ENCODE data around the gene FHIT.

Gene FHIT

GRCh38 chr3:61277411-61277810 lies 26.2 kb upstream of the FHIT start:
- H3K79me2 ChIP-seq (ENCODE audit: low read length), result no peaks in the 10 kb centered on the region
- H3K4me2 ChIP-seq (ENCODE audit: low read length), result peak overlapping the region; percentile 13
- H4K20me1 ChIP-seq (ENCODE audit: insufficient read depth, low read length), result no peaks in the 10 kb centered on the region
- H3K27me3 ChIP-seq (ENCODE audit: low read depth, low read length), result no peaks in the 10 kb centered on the region
- TF ChIP-seq EZH2phosphoT487 (IDR thresholded peaks at IDR 0.05; ENCODE audit: low read depth) (no peak), CTCF (IDR thresholded peaks at IDR 0.05; ENCODE audit: low read depth, low read length) (no peak)
- no peak overlapping the region for H3K4me3 ChIP-seq (ENCODE audit: low read length)
- no peak overlapping the region for H2AFZ ChIP-seq (ENCODE audit: low read depth, low read length)
- H3K27ac ChIP-seq (ENCODE audit: low read length), result no peak overlapping the region
- no peaks in the 10 kb centered on the region for H3K36me3 ChIP-seq (replicated peaks; ENCODE audit: low read depth, low read length)
- no peak overlapping the region for H3K9ac ChIP-seq (ENCODE audit: low read length)
- no peaks in the 10 kb centered on the region; the same call in 1 of the 2 replicates for H3K9me3 ChIP-seq (ENCODE audit: insufficient read depth, low read length)
- H3K4me1 ChIP-seq (ENCODE audit: low read length), result peaks cover 24% of the 10 kb centered on the region

DNA sequence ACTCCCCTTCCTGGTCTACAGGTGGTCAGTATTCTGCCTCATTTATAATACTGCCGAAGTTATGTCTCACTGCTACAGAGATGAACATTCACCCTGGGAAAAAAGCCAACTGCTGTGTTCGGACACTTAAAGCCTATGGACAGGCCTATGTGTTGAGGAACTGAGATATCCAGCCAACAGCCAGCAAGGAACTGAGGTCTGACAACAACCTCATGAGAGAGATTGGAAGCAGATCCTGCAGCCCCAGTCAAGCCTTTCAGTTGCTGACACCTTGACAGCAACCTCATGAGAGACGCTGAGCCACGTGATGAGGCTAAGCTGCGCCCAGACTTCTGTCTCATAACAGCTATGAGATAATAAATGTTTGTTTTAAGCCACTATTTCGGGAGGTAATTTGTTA lies 18.2 kb upstream of the FHIT start:
- H3K27me3 ChIP-seq (ENCODE audit: low read depth, low read length), result no peaks in the 10 kb centered on the region
- H3K79me2 ChIP-seq (ENCODE audit: low read length), result no peaks in the 10 kb centered on the region

DNA sequence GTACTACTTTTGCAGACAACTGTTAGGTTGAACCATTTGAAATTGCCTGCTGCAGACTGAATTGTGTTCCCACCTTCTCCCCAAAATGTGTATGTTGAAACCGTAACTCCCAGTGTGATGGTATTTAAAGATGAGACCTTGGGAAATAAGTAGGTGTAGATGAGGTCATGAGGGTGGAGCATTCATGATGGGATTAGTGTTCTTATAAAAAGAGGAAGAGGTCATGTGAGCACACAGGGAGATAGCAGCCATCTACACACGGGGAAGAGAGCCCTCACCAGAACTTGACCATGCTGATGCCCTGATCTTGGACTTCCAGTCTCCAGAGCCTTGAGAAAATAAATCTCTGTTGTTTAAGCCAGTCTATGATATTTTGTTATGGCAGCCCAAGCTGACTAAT lies 17.4 kb upstream of the FHIT start:
- Histone ChIP-seq H3K4me1 (ENCODE audit: low read length) (no peaks in the 10 kb centered on the region), H4K20me1 (ENCODE audit: insufficient read depth, low read length) (no peaks in the 10 kb centered on the region), H3K79me2 (ENCODE audit: low read length) (no peaks in the 10 kb centered on the region), H3K4me2 (ENCODE audit: low read length) (no peak overlapping the region), H3K36me3 (replicated peaks; ENCODE audit: low read depth, low read length) (no peaks in the 10 kb centered on the region), H2AFZ (ENCODE audit: low read depth, low read length) (no peak overlapping the region), H3K9me3 (ENCODE audit: insufficient read depth, low read length) (no peaks in the 10 kb centered on the region), H3K27ac (ENCODE audit: low read length) (no peak overlapping the region), H3K4me3 (ENCODE audit: low read length) (no peak overlapping the region), H3K9ac (ENCODE audit: low read length) (no peak overlapping the region), H3K27me3 (ENCODE audit: low read depth, low read length) (no peaks in the 10 kb centered on the region)
- TF ChIP-seq EZH2phosphoT487 (IDR thresholded peaks at IDR 0.05; ENCODE audit: low read depth) (no peak), CTCF (IDR thresholded peaks at IDR 0.05; ENCODE audit: low read depth, low read length) (no peak)

More for the DNA sequence above, 18.2 kb upstream of the FHIT start:
- H2AFZ ChIP-seq (ENCODE audit: low read depth, low read length), result no peak overlapping the region
- H3K27ac ChIP-seq (ENCODE audit: low read length), result no peak overlapping the region
- no peak overlapping the region for H3K4me2 ChIP-seq (ENCODE audit: low read length)
- H4K20me1 ChIP-seq (ENCODE audit: insufficient read depth, low read length), result no peaks in the 10 kb centered on the region
- no peaks in the 10 kb centered on the region for H3K4me1 ChIP-seq (ENCODE audit: low read length)
- H3K36me3 ChIP-seq (replicated peaks; ENCODE audit: low read depth, low read length), result no peaks in the 10 kb centered on the region
- TF ChIP-seq EZH2phosphoT487 (IDR thresholded peaks at IDR 0.05; ENCODE audit: low read depth), result no peak
- TF ChIP-seq CTCF (IDR thresholded peaks at IDR 0.05; ENCODE audit: low read depth, low read length), result no peak
- H3K9ac ChIP-seq (ENCODE audit: low read length), result no peak overlapping the region
- no peaks in the 10 kb centered on the region for H3K9me3 ChIP-seq (ENCODE audit: insufficient read depth, low read length)
- no peak overlapping the region for H3K4me3 ChIP-seq (ENCODE audit: low read length)

- Histone ChIP-seq H3K9me3 (ENCODE audit: insufficient read depth, low read length) (no peaks in the 10 kb centered on the region), H3K36me3 (replicated peaks; ENCODE audit: low read depth, low read length) (no peaks in the 10 kb centered on the region), H3K4me1 (ENCODE audit: low read length) (no peaks in the 10 kb centered on the region), H3K79me2 (ENCODE audit: low read length) (no peaks in the 10 kb centered on the region), H3K4me2 (ENCODE audit: low read length) (no peak overlapping the region), H3K4me3 (ENCODE audit: low read length) (no peak overlapping the region), H4K20me1 (ENCODE audit: insufficient read depth, low read length) (no peaks in the 10 kb centered on the region), H3K27me3 (ENCODE audit: low read depth, low read length) (no peaks in the 10 kb centered on the region), H2AFZ (ENCODE audit: low read depth, low read length) (no peak overlapping the region), H3K27ac (ENCODE audit: low read length) (no peak overlapping the region), H3K9ac (ENCODE audit: low read length) (no peak overlapping the region)
- TF ChIP-seq EZH2phosphoT487 (IDR thresholded peaks at IDR 0.05; ENCODE audit: low read depth) (no peak), CTCF (IDR thresholded peaks at IDR 0.05; ENCODE audit: low read depth, low read length) (no peak)
Measured at GRCh38 chr3:61264281-61264680, 13.0 kb upstream of the FHIT start.
